ENCODE results near the gene USP3.
A peak's percentile ranks its signal among the peaks of the same experiment; 100 is the strongest.
"Not testable (repeated sequence)": the region's sequence is repeated elsewhere in the genome, so short reads cannot be mapped to it uniquely, and the experiment has no call there.

Gene USP3

DNA sequence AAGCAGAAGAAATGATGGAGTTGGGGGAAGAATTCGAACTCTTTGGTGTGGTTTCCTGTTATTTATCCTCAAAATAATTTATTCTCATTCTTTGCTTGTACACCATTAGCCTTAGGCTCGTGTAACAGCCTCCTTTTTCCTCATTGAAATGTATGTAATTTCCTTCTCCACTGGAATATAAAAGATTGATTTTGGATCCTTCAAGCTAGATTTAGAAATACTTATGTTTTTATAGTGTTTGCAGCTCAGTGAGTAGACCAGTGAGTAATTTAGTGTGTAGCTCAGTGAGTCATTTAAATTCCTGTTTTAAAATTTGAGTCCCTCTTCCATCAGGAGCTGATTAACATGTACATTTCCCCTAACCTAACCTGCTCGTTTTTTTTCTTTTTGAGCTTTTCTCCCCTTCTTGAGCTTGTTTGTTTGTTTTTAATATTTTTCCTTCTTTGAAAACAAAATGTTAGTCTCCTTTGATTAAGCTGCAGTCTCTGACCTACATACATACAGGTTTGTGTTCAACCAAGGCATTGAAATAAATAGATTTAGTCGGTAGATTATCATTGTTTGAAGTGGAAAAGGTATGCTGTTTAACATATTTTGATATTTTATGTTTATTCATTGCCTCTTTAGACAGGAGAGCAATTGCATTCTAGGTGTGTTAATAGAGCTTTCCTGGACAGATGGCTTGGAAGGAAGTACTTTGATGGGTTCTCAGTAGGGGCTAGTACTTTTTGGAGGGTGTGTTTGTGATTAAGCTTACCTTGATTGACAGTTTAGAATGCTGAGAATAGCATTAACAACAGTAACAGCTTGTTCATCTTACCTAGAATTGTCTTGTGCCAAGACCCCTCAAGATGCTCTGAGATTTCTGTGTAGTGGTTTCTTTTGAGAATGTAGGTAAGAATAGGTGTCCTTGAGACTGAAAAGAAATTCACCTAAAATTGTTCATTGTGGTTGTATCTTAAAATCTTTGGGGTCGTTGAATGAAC lies 5.9 kb downstream of the USP3 start:
- peak overlapping the region; percentile 67 for H3K27ac ChIP-seq
- no peak for DNase-seq (ENCODE audit: low read depth, low spot score)

DNA sequence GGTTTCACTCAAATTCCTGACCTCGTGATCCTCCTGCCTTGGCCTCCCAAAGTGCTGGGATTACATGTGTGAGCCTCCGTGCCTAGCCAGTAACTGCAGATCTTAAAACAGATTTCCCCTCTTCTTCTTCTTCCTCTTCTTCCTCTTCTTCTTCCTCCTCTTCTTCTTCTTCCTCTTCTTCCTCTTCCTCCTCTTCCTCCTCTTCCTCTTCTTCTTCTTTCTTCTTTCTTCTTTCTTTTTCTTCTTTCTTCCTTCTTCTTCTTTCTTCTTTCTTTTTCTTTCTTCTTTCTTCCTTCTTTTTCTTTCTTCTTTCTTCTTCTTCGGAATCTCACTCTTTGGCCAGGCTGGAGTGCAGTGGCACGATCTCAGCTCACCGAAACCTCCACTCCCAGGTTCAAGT lies 7.8 kb downstream of the USP3 start:
- DNase-seq (ENCODE audit: low read depth, low spot score) = no peak
- H3K27ac ChIP-seq = no peak overlapping the region

DNA sequence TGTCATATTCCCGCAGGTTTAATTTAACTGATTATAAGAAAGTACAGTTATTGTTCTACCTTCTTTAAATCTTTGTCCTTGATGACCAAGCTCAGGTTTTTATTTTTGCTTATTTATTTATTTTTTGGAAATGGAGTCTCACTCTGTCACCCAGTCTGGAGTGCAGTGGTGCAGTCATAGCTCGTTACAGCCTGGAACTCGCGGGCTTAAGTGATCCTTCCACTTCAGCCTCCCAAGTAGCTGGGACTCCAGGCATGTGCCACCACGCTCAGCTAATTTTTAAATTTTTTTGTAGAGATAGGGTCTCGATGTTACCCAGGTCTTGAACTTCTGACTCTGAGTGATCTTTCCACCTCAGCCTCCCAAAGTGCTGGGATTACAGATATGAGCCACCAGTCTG lies 8.9 kb downstream of the USP3 start:
- no peak overlapping the region for H3K27ac ChIP-seq
- DNase-seq (ENCODE audit: low read depth, low spot score) = no peak

DNA sequence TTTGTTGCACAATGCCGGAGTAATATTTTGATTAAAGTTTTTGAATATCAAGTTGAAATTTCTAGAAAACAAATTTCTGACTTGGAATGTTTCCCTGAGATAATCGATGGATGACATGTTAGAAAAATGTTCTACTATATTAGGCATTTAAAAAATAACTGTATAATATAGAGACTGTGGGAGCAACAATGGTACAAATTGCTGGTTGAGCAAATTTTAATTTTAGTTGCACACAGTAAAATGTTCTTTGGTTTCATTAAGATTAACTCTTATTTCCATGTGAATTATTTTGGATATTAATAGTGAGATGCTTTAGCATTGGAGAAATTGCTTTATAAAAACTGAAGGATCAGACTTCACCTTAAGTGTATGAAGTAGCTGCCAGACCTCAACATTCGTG lies 9.3 kb downstream of the USP3 start:
- peak overlapping the region; percentile 88 for H3K27ac ChIP-seq
- DNase-seq (ENCODE audit: low read depth, low spot score) = no peak

DNA sequence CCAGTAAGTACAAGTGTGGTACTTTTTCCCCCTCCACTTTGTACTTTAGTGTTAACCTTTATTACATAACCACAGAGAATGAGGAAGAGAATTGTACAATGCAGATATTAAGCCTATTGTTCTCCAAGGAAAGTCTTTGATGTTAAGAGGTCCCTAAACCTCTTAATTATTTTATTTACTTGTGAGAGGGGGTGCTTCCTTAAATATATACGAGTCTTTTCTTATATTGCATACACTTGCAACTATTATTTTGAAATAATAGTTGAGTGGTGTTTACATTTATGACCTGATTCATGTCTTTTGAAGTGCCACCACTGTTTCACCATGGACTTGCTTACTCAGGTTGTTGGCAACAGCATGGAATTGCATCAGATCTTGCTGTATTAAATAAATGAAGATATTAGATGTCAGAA lies 10.1 kb downstream of the USP3 start:
- DNase-seq (ENCODE audit: low read depth, low spot score) = peak; percentile 65
- H3K27ac ChIP-seq = peak overlapping the region; percentile 88

DNA sequence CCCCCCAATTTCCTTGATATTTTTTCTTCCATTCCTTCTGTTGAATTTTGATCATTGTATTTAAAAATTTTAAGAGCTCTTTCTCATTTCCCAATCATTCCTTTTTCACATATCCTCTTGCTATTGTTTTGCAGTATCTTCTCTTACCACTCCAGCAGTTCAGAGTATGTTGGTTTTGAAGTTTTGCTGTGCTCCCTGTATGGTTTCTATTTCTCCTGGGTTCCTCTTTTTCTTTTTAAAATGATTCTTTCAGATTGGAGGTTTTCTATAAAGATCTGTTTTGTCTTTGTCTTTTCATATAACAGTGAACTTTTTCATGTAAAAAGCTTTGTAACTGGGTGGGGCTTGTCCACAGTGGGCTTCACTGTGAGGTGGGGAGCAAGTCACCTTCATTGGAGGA lies 12.8 kb downstream of the USP3 start:
- H3K27ac ChIP-seq = peak overlapping the region; percentile 88
- DNase-seq (ENCODE audit: low read depth, low spot score) = no peak

DNA sequence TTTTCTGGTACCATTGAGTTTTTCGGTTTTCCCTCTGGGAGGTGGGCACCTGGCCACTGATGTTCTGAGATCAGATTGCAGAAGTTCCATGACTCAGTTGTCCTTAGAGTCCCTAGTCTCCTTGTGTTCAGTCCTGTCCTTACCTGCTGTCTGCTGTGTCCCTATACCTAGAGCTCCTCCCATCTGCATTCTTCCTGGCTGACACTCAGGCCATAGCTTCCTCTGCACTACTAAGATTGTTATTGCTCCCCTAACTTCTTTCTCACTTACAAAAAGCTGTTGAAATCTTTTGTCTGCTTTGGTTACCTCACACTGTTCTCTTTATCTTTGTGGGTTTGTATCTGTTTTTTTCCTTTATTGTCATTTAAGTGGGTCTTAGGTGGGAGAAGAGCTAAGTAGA lies 13.2 kb downstream of the USP3 start:
- DNase-seq (ENCODE audit: low read depth, low spot score) = no peak

DNA sequence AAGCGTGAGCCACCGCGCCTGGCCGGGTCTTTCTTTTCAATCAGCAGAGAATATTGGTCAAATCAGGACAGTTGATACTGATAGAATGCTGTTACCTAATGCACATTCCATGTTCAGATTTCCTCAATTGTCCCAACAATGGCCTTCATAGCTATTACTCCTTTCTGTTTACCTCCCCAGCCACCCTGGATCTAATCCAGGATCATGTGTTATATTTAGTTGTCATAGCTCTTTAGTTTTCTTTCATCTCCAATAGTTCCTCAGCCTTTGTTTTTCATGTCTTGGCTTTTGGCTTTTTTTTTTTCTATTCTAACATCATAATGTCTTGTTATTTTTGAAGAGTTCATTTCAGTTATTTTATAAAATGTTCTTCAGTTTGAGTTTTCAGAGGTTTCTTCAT lies 14.6 kb downstream of the USP3 start:
- peak overlapping the region; percentile 88 for H3K27ac ChIP-seq

More for the DNA sequence above, 13.2 kb downstream of the USP3 start:
- peak overlapping the region; percentile 88 for H3K27ac ChIP-seq

DNA sequence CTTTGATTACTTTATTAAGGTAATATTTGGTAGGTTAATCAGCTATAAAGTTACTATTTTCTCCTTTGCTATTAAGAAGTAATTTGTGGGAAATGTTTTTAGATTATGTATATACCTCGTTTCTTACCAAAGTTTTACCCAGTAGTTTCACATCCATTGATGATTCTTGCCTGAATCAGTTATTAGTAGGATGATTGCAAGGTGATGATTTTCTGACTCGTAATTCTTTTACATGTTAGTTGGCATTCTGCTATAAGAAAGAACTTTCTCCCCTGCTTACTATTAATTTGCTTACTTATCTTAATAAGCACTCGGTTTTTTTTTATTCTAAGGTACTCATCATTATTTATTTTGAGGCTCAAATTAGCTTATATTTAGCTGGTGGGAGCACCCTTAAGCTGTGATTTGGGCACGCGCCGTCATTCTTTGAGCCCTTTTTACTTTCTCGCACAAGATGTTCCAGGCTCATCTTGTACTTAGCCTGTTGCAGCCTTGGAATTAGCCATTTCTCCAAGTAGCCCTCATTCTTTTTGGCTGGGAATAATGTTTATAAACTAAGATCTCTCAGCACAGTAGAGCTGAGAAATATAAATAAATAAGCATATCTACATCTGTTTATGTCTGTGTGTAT lies 15.3 kb downstream of the USP3 start:
- H3K27ac ChIP-seq = peak overlapping the region; percentile 88
- DNase-seq (ENCODE audit: low read depth, low spot score) = no peak

More for the DNA sequence above, 14.6 kb downstream of the USP3 start:
- DNase-seq (ENCODE audit: low read depth, low spot score) = no peak

DNA sequence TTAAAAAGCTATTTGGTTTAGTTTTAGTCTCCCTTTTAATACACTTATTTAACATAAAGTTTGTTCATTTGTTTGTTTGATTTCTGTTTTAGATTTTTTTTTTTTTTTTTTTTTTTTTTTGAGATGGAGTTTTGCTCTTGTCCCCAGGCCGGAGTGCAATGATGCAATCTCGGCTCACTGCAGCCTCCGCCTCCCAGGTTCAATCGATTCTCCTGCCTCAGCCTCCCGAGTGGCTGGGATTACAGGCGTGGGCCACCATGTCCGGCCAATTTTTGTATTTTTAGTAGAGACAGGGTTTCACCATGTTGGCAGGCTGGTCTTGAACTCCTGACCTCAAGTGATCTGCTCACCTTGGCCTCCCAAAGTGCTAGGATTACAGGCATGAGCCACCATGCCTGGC lies 16.1 kb downstream of the USP3 start:
- H3K27ac ChIP-seq = peak overlapping the region; percentile 88

DNA sequence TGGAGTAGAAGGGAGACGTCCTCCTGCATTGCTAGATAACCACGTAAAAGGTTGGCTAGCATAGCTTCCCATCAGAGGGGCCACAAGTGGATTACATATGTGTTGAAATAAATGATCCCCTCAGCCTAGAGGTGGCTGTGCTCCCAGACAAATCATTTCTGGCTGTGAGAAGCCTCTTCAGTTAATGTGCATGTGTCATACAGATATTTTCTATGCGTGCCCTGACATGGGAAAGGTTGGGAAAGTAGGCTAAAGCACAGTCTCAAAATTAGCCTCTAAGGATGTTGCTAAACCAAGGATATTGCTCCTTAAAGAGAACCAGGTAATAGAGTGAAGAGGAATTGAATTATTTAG lies 17.8 kb downstream of the USP3 start:
- H3K27ac ChIP-seq = peak overlapping the region; percentile 48
- no peak for DNase-seq (ENCODE audit: low read depth, low spot score)

More for the DNA sequence above, 16.1 kb downstream of the USP3 start:
- DNase-seq (ENCODE audit: low read depth, low spot score) = not testable (repeated sequence)

DNA sequence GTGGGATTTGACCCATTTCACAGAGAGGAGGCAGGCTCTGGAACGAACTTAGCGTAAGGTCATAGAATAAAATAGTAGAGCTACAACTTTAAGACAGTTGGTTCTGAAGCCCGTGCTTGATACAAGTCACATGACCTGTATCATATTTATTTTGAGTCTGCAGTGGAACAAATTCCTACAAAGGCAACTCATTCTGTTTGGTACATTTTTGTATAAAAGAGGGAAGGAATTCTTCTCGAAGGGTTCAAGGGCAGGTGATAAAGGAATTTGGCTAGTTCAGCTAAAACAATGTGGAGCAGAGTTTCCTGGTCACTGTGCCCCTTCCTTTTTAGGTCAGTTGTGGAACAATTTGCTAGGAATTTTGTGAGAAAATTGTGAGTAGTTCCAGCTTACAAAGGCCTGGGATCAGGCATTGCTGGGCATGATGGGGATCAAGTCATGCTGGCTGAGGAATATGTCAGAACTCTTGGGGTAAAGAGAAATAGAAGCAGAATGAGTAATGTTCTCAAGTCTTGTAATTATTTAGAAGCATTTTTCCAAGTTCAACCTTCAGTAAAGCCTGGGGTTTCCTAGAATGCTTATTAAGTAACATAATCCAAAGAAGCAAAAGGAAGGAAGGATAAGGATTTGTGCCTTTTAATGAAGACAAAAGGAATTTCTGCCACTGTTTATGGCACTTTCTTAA lies 19.1 kb downstream of the USP3 start:
- no peak for DNase-seq (ENCODE audit: low read depth, low spot score)
- no peak overlapping the region for H3K27ac ChIP-seq

DNA sequence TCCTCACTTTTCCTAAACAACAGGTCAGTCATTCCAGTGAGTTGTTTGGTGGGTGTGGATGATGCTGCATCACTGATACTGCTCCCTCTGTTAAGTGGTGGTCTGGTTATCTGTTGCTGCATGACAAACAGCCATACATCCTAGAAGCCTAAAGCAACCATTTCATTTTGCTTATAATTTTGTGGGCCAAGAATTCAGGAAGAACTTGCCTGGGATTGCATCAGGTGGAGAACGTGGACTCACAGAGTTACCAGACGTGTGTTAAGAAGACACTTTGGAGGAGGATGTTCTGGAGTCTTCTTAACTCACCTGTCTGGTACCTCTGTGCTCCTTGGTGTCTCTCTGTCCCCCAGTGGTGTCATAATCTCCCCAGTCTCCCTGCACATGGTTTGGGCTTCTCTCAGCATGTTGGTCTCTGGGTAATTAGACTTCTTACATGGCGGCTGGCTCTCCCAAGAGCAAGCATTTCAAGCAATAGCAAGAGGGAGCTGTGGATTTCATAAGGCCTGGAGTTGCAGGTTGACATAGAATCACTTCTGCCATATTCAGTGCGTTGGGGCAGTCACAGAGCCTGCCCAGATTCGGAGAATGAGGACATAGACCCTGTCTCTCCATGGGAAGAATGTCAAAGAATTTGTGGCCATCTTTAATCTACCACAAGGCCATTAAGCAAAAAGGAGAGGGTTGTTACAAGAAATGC lies 20.1 kb downstream of the USP3 start:
- DNase-seq (ENCODE audit: low read depth, low spot score) = no peak
- no peak overlapping the region for H3K27ac ChIP-seq

DNA sequence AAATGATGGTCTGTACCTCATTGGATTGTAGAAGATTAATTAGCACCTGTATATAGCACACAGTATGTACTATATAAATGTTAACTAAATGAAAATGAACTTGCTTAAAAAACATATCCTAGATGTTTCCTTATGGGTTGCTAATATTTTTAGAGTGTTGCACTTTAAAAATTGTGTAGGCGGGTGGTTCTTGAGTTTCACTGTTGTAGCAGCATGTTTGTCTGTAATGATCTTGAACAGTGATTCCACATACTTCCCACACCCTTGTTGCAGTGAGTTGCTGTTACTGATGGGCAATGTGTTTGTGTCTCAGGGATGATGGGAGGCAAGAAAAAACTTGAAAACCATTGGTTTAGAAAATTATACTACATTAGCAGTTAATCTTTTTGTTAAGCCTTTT lies 22.0 kb downstream of the USP3 start:
- DNase-seq (ENCODE audit: low read depth, low spot score) = no peak
- no peak overlapping the region for H3K27ac ChIP-seq

DNA sequence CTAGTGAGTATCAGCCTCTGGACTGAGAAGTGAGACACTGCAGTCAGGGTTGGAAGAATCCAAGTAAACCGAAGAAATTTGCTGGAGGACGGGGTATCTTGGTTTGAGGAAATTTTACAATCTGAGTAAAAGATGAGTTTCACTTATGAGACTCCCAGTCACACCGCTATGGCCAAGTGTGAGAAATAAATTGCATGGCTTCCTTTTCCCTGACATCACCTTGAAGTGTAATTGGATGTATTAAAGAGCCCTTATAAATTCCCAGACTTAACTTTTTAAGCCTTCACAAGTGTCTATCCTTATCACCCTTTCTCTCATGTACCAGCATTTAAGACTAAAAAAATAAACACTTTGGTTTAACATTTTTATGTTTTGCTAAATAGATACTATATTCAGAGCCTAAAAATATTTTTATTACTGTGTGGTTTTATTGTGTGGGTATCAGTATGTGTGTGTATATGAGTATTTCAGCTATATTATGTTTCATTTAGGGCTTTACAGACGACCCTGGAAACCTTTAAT lies 23.8 kb downstream of the USP3 start:
- no peak overlapping the region for H3K27ac ChIP-seq

DNA sequence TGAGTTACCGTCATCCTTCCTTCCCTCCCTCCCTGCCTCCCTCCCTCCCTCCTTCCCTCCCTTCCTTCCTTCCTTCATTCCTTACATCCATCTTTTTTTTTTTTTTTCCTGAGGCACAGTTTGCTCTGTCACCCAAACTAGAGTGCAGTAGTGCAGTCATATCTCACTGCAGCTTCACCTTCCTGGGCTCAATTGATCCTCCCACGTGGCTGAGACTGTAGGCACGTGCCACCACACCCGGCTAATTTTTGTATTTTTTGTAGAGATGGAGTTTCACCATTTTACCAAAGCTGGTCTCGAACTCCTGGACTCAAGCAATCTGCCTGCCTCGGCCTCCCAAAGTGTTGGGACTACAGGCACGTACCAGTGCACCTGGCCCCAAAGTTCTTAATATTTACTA lies 25.8 kb downstream of the USP3 start:
- DNase-seq (ENCODE audit: low read depth, low spot score) = no peak
- no peak overlapping the region for H3K27ac ChIP-seq

More for the DNA sequence above, 23.8 kb downstream of the USP3 start:
- DNase-seq (ENCODE audit: low read depth, low spot score) = no peak

DNA sequence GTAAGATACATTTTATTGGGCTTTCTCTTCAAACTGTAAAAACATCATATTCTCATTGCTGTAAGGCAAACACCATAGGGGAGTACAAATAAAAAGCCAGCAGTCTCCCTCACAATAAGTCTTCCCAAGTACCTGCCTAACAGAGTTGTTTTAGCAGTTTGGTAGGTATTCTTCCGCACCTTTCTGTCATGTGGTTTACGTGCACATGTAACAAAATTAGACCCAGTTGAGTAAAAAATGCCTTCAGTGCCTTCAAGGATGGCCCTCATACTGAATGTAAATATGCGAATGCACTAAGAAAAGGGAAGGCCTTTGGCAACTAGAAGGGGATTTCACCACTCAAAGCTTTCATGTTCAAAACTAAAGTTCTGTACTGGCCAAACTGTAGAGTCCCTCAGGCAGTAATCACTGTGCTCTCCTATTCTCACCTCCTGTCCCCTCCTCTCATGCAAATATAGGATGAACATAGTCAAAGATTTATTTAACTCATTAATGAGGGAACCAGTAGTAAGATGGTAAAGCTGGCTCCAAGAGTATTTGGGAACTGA lies 26.4 kb downstream of the USP3 start:
- H3K27ac ChIP-seq = no peak overlapping the region
- DNase-seq (ENCODE audit: low read depth, low spot score) = no peak

DNA sequence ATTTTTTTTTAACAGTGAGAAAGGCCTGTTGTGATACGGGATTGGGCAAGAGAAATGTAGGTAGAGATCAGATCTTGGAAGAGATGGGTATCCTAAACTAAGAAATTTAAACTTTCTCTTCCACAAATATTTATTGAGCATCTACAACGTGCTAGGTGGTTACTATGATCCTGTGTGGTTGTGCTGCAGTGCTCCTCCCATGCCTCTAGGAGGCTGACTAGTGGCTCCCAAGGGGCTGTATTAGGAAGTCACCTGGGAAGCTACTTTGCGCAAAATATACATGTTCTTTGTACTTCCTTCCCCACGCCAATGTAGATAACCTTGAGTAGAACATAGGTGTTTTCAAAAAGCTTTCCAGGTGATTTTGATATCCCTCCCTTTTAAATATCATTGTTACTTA lies 27.2 kb downstream of the USP3 start:
- no peak for DNase-seq (ENCODE audit: low read depth, low spot score)
- H3K27ac ChIP-seq = no peak overlapping the region

DNA sequence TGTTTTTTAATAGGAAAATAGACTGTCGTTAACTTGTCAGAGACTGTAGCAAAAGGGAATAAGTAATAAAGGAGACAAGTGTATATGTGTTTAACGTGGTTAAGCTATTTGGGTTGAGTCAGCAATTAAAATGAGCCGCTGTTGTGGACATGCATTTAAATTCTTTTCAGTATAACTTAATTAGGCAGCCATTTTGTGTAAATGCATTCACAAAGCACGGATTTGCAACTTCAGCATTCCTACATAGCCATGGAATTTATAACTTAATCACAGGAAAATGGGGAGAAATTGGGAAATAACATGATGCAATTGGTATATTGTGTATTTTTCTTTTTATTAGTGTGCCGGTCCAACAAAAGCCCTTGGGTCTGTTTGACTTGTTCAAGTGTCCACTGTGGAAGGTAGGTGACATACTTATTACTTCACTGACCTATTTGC lies 27.9 kb downstream of the USP3 start:
- DNase-seq (ENCODE audit: low read depth, low spot score) = no peak
- no peak overlapping the region for H3K27ac ChIP-seq

DNA sequence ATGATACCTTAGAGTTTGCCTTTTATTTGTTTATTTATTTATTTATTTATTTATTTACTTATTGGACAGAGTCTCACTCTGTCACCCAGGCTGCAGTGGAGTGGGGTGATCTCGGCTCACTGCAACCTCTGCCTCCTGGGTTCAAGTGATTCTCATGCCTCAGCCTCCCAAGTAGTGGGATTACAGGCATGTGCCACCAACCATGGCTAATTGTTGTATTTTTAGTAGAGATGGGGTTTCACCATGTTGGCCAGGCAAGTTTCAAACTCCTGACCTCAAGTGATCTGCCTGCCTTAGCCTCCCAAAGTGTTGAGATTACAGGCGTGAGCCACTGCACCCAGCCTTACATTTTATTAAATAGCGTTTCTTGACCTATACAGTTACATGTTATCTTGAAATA lies 30.5 kb downstream of the USP3 start:
- DNase-seq (ENCODE audit: low read depth, low spot score); H3K27ac ChIP-seq: not testable (repeated sequence)
